Endodermal cell (in vitro differentiated cells): Measurements from ENCODE around the gene HIRA. TPM values are rescaled to one million over a fixed set of nuclear protein-coding genes. Genes with fewer than 3 reads are reported as not detected.

Experiments used
- DNase-seq: peaks from one replicate; pipeline ENCODE4 v3.0.0-alpha.2; 2017
- H3K27ac ChIP-seq: 2 replicates; pipeline ENCODE4 v1.5.1; 2013; ENCODE audit warnings: mild to moderate bottlenecking, low read depth, low read length, moderate library complexity
- H3K27me3 ChIP-seq: 2 replicates; pipeline ENCODE4 v1.6.1; 2013; ENCODE audit warnings: mild to moderate bottlenecking, low read length, moderate library complexity; ENCODE audit not compliant: insufficient read depth, control insufficient read depth, poor library complexity, severe bottlenecking
- H3K36me3 ChIP-seq: 2 replicates; pipeline ENCODE4 v1.7.0; 2013; ENCODE audit warnings: mild to moderate bottlenecking, low read length, moderate library complexity; ENCODE audit not compliant: control insufficient read depth, insufficient read depth
- H3K4me1 ChIP-seq: one replicate; pipeline ENCODE4 v1.7.0; 2013; ENCODE audit warnings: low read length; ENCODE audit not compliant: control insufficient read depth, insufficient read depth
- H3K4me3 ChIP-seq: 2 replicates; pipeline ENCODE4 v1.5.1; 2013; ENCODE audit warnings: mild to moderate bottlenecking, low read length, moderate library complexity
- H3K9ac ChIP-seq: 2 replicates; pipeline ENCODE4 v1.6.1; 2013; ENCODE audit warnings: mild to moderate bottlenecking, low read length, moderate library complexity; ENCODE audit not compliant: poor library complexity, severe bottlenecking; ENCODE audit errors: extremely low read depth
- H3K9me3 ChIP-seq: 2 replicates; pipeline ENCODE4 v1.6.1; 2013; ENCODE audit warnings: mild to moderate bottlenecking, low read length, moderate library complexity; ENCODE audit not compliant: control insufficient read depth
- H3K27ac Mint-ChIP-seq: 2 replicates; pipeline ENCODE4 v1.8.0; 2020; ENCODE audit warnings: mixed read lengths
- H3K27me3 Mint-ChIP-seq: 2 replicates; pipeline ENCODE4 v1.8.0; 2021; ENCODE audit warnings: mild to moderate bottlenecking, mixed read lengths; ENCODE audit not compliant: insufficient read depth
- H3K36me3 Mint-ChIP-seq: 2 replicates; pipeline ENCODE4 v1.8.0; 2020; ENCODE audit warnings: low read depth, mixed read lengths
- H3K4me1 Mint-ChIP-seq: 2 replicates; pipeline ENCODE4 v1.8.0; 2020; ENCODE audit warnings: mixed read lengths
- H3K4me3 Mint-ChIP-seq: 2 replicates; pipeline ENCODE4 v1.8.0; 2020; ENCODE audit warnings: mild to moderate bottlenecking, moderate library complexity, mixed read lengths
- H3K9me3 Mint-ChIP-seq: 2 replicates; pipeline ENCODE4 v1.8.0; 2020; ENCODE audit warnings: mild to moderate bottlenecking, mixed read lengths
- WGBS, 2 experiments: methylation state at CpG; one replicate each; pipeline versions ENCODE4 v1.1.5 to v1.1.7; 2013; ENCODE audit warnings: missing lambda C conversion rate in 2 of 2, mixed read lengths in 1 of 2; ENCODE audit not compliant: insufficient coverage in 1 of 2, insufficient read length in 1 of 2; 5-methylcytosine and 5-hydroxymethylcytosine counted together
- total RNA-seq, 2 donors: library from RNA; stranded (reverse); fragmentation: NEBNext Ultra II Directional in 1 of 2; extraction: Animal tissue kit (Norgen Biotek cat#: 25700) in 1 of 2; gene quantifications; 2 replicates in 1 of 2; 3 replicates in 1 of 2; pipeline ENCODE4 v1.2.1, GENCODE V29; 2021
- TF ChIP-seq, protein P1 (sequence below): fragments of 200-600 bp; sonication (generic); conservative IDR thresholded peaks from 2 replicates; pipeline ENCODE4 v1.5.0; 2021; ENCODE audit warnings: antibody characterized with exemption, mild to moderate bottlenecking

HIRA gene
- total RNA-seq, 2 donors from 2014 or later = 44.8 to 46.6 TPM

- H3K4me1 Mint-ChIP-seq = no peaks in the 10 kb centered on the region
- H3K4me1 ChIP-seq = no peaks in the 10 kb centered on the region
- H3K9me3 Mint-ChIP-seq = peaks cover 28% of the 10 kb centered on the region
- no peak overlapping the region for H3K4me3 Mint-ChIP-seq
- WGBS, 2 experiments = 92 to 96% methylated on average over 7 of the region's 7 CpGs
- no peak overlapping the region for H3K9ac ChIP-seq
- no peak overlapping the region for H3K4me3 ChIP-seq
- H3K36me3 ChIP-seq = peaks cover 85% of the 10 kb centered on the region
- no peak overlapping the region for H3K27ac Mint-ChIP-seq
- H3K36me3 Mint-ChIP-seq = peaks cover 82% of the 10 kb centered on the region
- no peak for DNase-seq
- H3K27me3 Mint-ChIP-seq = no peaks in the 10 kb centered on the region
- peaks cover 68% of the 10 kb centered on the region for H3K9me3 ChIP-seq
- no peak overlapping the region for H3K27ac ChIP-seq
- H3K27me3 ChIP-seq = no peaks in the 10 kb centered on the region
- TF ChIP-seq, protein P1, sequence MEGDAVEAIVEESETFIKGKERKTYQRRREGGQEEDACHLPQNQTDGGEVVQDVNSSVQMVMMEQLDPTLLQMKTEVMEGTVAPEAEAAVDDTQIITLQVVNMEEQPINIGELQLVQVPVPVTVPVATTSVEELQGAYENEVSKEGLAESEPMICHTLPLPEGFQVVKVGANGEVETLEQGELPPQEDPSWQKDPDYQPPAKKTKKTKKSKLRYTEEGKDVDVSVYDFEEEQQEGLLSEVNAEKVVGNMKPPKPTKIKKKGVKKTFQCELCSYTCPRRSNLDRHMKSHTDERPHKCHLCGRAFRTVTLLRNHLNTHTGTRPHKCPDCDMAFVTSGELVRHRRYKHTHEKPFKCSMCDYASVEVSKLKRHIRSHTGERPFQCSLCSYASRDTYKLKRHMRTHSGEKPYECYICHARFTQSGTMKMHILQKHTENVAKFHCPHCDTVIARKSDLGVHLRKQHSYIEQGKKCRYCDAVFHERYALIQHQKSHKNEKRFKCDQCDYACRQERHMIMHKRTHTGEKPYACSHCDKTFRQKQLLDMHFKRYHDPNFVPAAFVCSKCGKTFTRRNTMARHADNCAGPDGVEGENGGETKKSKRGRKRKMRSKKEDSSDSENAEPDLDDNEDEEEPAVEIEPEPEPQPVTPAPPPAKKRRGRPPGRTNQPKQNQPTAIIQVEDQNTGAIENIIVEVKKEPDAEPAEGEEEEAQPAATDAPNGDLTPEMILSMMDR = no peak
Measured at GRCh38 chr22:19336133-19337075, 95.1 kb downstream of the HIRA start.

DNA sequence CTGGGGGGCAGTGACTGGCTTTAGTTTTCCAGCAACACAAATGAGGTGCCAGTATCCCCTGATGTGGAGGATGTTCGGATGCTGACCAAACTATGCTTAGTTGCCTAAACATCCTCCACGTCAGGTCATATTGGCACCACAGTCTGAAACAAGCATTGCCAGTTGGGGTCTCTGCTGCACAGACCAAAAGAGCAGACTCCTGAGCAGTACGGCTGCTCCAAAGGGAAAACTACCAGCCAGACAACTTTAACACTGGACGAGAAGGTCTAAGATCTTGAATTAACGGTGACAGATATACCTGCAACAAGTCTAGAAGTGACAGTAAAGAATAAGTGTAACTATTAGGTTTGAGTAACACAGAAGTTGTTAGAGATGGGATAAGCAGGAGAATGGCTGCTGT lies 99.6 kb downstream of the HIRA start:
- H3K27ac Mint-ChIP-seq = no peak overlapping the region
- WGBS, 2 experiments = 96 to 100% methylated on average over 5 of the region's 5 CpGs
- Histone ChIP-seq H3K4me3 (no peak overlapping the region), H3K27me3 (no peaks in the 10 kb centered on the region), H3K27ac (no peak overlapping the region), H3K36me3 (peaks cover 73% of the 10 kb centered on the region), H3K9ac (no peak overlapping the region), H3K9me3 (peaks cover 40% of the 10 kb centered on the region), H3K4me1 (no peaks in the 10 kb centered on the region)
- no peaks in the 10 kb centered on the region for H3K27me3 Mint-ChIP-seq
- H3K4me1 Mint-ChIP-seq = no peaks in the 10 kb centered on the region
- DNase-seq = no peak
- peaks cover 17% of the 10 kb centered on the region for H3K9me3 Mint-ChIP-seq
- no peak overlapping the region for H3K4me3 Mint-ChIP-seq
- H3K36me3 Mint-ChIP-seq = peaks cover 79% of the 10 kb centered on the region
- TF ChIP-seq, protein P1 = no peak

DNA sequence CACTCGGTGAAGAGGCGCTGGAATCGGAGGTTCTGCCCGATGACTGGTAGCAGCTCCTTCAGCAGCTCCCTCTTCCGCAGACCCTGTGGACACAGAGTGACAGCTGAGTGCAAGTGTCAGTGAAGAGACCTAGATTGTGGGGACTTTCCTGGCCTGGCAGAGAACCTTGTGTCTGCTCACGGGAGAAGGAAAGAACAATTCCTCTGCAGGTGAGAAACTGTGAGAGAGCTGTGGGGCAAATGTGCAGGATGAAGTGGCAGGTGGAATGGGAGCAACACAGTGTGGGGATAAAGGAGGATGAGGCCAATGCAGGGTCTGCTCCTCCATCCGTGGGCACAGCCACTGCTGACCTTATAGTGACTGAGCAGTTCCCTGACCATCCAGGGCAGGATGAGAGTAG lies 100.1 kb downstream of the HIRA start:
- no peak overlapping the region for H3K27ac ChIP-seq
- no peak overlapping the region for H3K9ac ChIP-seq
- WGBS, 2 experiments = 98 to 99% methylated on average over 7 of the region's 7 CpGs
- DNase-seq = no peak
- Mint-ChIP-seq H3K27me3 (no peaks in the 10 kb centered on the region), H3K36me3 (peaks cover 74% of the 10 kb centered on the region), H3K27ac (no peak overlapping the region), H3K4me3 (no peak overlapping the region), H3K9me3 (peaks cover 17% of the 10 kb centered on the region), H3K4me1 (no peaks in the 10 kb centered on the region)
- peaks cover 68% of the 10 kb centered on the region for H3K36me3 ChIP-seq
- TF ChIP-seq, protein P1 = no peak
- H3K27me3 ChIP-seq = no peaks in the 10 kb centered on the region
- no peaks in the 10 kb centered on the region for H3K4me1 ChIP-seq
- no peak overlapping the region for H3K4me3 ChIP-seq
- peaks cover 35% of the 10 kb centered on the region for H3K9me3 ChIP-seq
